Measurements from ENCODE around the gene DIPK1B. TPM values are rescaled to one million over a fixed set of nuclear protein-coding genes. Genes with fewer than 3 reads are reported as not detected.
"Not testable (repeated sequence)": the region's sequence is repeated elsewhere in the genome, so short reads cannot be mapped to it uniquely, and the experiment has no call there.

DIPK1B gene
- polyA plus RNA-seq, 3 donors, result 27.0 to 41.9 (median 38.8) TPM

DNA sequence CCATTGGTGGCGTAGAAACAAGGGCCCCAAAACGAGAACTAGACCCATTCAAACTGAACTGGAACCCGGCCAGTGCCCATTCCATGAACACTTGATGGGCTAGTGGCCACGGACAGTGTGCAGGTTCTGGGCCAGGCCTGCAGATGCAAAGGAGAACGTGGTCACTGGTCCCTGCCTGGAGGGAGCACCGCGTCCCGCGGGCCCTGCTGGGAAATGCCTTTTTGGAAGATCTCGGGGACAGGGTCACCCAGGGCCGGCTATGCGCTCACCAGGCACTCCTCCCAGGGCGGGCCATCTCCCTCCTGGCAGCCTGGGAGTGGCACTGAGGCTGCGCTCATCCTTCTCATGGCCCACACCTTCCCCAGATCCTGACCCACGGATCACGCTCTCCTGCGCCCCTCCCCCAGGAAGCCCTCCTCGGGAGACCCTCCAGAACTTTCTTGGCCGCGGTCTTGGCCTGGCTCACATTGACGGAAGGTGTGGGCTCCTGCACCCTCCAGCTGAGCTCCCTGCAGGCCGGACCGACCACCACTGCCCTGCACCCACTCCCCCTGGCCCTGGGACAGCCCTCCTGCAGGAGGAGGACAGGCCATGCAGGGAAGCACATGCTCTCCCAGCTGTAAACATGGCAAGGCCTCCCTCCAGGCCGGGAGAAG, 2.8 kb upstream of the DIPK1B start:
- no peak for DNase-seq (ENCODE audit: extremely low read depth in 1 of 11, low read depth in 9 of 11, low spot score in 4 of 11)

DNA sequence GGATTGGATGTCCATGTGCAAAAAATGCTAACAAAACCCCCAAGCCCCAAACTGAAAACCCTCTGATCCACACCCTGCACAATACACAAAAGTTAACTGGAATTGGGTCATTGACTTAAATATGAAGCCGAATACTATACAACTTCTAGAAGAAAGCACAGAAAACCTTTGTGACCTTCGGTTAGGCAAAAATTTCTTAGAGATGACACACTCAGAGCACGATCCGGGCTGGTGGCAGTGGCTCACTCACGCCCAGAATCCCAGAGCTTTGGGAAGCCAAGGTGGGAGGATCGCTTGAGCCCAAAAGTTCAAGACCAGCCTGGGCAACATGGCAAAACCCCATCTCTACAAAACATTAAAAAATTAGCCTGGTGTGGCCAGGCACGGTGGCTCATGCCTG, 1.8 kb upstream of the DIPK1B start:
- DNase-seq (ENCODE audit: extremely low read depth in 1 of 11, low read depth in 9 of 11, low spot score in 4 of 11), result no peak

DNA sequence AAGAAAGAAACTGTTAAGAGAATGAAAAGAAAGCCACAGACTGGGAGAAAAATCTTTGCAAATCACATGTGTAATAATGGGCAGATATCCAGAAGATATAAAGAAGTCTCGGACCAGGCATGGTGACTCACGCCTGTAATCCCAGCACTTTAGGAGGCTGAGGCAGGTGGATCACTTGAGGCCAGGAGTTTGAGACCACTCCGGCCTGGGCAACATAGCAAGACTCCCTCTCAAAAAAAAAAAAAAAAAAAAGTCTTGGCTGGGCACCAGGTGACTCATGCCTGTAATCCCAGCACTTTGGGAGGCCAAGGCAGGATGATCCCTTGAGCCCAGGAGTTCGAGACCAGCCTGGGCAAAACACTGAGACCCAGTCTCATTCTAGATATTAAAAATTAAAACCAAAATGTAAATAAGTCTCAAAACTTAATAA, 1.1 kb upstream of the DIPK1B start:
- DNase-seq (ENCODE audit: extremely low read depth in 1 of 11, low read depth in 9 of 11, low spot score in 4 of 11), result not testable (repeated sequence)

DNA sequence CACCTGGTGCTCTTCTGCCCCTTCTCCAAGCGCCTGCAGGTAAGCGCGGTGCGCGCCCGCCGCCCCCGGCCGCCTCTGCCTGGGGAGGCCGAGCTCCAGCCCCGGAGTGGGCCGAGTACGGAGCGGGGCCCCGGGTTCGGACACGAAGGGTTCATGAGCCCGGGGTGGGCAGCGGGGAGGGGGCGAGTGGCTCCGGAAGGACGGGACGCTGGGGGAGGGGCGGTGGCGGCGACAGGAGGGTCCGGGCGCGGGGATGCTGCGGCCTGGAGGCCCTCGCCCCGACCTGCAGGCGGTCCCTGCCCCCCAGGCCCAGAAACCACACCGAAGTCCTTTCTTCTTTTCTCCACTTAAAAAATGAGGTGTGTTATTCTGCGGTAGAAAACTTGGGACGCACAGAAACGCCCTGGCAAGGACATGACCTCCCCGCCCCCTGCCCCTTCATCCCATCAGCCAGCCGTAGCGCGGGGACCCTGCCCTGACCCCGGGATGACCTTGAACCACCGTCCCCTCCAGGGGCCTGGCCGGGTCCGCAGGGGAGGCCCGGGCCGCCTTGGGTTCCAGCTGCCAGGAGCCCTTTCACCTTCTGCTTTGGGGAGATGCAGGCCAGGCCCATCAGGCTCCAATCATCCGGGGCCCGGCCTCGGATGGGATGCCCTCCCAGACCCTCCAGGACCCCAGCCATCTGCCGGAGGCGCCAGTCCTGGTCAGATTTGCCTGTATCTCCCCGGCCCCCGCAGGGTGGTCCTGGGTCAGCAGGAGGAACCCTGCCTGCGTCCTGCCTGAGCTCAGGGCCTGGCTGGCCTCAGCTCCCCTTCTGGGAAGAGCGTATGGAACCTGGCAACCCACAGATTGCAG, 545 bp downstream of the DIPK1B start:
- DNase-seq (ENCODE audit: extremely low read depth in 1 of 11, low read depth in 9 of 11, low spot score in 4 of 11), result no peak

DNA sequence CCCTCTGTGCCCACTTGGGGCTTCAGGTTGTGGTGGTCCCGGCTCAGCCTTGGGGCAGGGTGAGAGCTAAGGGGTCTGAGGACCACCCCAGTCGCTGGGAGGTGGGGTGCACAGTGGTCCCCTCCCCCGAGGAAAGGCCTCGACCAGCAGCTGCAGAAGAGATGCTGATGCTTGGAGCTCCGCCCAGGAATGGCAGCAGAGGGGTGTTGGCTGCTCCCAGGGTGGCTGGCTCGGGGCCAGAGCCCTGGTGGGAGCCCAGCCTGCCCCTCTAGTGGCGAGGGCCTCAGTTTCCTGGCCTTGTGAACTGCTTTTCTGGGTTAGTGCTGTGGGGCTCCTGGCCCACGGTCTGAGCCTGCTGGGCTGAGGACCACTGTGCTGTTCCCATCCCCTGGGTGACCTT, 1.2 kb downstream of the DIPK1B start:
- DNase-seq (ENCODE audit: extremely low read depth in 1 of 11, low read depth in 9 of 11, low spot score in 4 of 11), result no peak

DNA sequence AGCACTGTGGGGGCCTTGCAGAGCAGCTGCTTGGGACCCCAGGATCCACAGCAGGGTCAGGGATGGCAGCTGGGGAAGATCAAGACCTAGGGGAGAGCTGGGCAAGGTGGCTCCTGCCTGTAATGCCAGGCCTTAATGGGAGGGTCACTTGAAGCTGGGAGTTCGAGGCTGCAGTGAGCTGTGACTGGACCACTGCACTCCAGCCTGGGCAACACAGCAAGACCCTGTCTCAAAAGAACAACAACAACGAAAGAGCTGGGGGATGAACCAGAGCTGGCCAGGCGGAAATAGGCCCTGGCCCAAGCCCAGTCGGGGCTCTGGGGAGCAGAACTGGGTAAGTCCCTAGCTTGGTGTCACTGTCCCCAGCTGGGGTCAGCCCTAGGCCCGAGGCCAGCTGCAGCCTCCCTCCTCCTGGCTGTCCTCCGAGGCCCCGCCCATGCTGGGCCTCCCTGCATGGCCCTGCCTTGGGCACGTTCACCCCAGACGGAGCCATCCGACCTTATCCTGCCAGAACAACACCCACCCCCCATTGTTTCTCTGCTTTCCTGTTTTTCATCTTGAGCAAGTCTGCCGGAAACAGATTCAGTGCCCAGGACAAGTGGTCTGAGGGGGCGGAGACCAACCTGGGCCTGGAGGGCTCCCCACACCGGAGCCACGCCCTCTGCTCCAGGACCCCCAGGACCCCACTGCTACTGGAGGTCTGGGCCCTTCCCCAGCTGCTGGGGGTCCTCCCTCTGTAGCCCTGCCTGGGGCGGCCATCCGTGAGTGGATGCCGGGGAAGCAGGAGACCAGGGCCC, 1.9 kb downstream of the DIPK1B start:
- no peak for DNase-seq (ENCODE audit: extremely low read depth in 1 of 11, low read depth in 9 of 11, low spot score in 4 of 11)

DNA sequence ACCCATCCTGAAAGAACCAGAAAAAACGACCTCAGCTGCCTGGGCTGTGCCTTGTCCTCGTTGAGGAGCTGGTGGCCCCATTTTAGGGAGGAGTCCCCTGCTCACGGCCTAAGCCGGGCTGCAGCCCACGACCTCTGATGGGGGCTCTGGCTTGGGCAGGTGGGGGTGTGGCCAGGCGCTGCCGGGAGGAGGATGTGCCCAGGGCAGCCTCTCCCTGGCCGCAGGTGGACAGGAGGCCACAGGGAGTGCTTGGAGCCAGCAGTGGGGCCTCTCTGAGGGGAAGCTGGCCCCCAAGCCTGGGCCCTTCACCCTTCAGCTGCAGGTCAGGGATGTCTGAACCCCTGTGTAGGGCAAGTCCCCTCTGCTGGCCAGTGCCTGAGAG, 2.5 kb downstream of the DIPK1B start:
- no peak for DNase-seq (ENCODE audit: extremely low read depth in 1 of 11, low read depth in 9 of 11, low spot score in 4 of 11)

DNA sequence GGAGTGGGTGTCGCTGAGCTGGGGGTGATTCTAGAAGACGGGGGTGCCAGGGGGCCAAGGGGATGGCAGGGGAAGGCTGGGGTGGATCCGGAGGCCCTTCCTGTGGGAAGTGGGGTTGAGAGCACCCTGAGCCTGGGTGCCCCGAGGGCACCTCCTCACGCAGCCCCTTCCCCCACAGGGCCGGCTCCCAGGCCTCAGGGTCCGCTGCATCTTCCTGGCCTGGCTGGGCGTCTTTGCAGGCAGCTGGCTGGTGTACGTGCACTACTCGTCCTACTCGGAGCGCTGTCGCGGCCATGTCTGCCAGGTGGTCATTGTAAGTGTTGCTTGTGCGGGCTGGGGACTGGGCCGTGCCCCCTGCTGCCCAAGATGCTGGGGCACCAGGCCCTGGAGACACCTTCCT, 5.0 kb downstream of the DIPK1B start:
- no peak for DNase-seq (ENCODE audit: extremely low read depth in 1 of 11, low read depth in 9 of 11, low spot score in 4 of 11)

DNA sequence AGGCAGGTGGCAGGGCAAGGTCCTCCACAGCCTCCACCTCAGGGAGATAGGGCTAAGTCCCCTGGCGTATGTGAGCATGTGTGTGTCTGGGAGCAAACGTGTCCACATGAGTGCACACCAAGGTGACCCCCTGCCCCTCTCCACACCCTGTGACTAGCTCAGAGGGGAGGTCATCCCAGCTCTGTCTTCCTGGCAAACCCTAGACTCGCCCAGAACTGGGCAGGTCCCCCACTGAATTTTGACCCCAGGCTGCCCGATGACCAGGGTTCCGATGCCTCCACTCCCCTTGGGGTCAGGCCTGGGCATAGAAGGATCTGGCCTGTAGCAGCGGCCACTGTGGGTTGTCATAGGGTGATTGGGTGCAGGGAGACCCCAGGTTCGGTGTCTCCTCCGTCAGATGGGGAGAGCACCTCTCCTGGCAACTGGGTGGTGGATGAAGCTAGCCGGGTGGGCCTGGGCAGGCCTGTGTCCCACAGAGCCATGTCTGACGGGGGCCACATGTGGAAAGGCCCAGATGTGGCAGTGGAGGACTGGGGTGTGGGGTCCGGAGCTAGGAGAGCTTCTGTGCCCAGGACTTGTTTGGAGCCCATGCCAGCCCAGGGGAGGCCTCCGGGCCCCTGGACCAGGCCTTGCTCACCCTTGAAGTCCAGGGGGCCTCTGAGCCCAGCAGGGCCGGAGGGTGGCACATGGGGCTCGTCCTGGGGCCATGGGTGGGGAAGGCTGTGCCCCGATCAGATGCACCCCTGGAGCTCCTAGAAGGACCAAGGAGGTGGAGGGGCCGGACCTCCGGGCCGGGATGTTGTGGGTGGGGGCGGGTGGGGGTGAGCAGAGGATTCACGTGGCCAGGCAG, 6.2 kb downstream of the DIPK1B start:
- DNase-seq (ENCODE audit: extremely low read depth in 1 of 11, low read depth in 9 of 11, low spot score in 4 of 11), result no peak

DNA sequence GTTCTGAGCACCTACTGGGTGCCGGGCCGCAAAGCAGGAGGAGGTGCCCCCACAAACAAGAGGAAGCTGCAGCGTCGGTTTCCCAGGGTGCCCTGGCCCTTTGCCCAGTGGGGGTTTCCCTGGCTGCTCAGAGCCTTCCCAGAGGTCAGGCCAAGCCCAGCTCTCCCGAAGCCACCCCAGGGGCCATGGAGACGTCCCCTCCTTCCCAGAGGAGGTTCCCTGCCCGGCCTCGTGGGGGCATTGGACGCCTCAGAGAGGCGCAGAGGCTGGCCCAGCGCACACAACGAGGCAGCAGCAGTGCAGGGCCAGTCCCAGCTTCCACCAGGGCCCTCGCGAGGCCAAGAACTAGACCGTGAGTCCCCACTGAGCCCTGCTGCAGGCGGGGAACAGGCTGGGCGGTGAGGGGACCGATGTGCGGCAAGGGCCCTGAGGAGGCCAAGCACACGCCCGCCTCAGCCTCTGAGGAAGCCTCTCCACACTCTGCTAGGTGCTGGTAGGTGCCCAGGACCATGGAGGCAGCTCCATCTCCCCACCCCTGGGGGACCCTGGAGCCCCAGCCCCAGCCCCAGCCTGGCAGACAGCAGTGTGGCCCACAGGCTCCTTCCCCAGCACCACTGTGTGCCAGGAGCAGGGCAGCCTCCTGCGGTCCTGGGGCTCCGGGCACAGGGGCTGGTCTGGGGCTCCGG, 7.0 kb downstream of the DIPK1B start:
- no peak for DNase-seq (ENCODE audit: extremely low read depth in 1 of 11, low read depth in 9 of 11, low spot score in 4 of 11)

DNA sequence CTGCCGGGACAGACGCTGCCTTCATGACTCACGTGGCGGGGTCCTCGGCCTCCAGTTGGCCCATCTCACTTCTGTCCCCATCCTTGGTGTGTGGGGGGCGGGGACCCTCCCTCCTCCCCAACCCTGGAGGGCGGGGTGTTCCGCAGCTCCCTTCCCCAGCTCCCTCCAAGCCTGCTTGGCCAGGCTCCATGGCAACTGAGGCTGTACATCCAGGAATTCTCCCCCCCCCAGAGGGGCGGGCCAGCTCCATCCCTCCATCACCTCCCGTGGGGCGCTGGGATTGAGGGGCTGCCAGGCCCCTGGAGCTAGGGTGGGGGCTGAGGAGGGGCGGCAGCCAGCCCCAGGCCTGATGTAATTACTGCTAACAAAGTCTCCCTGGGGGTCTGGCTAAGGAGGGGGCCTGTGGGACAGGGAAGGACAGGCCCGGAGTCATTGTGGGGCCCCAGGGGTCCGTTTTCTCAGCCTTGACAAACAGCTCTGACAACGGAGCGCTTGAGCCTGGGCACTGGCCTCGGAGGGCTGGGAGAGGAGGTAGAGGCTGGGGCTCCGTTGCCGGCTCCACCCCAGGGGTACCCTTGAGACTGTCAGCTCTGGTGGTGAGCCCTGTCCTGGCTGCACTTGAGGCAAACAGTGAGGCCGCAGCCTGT, 8.0 kb downstream of the DIPK1B start:
- DNase-seq (ENCODE audit: extremely low read depth in 1 of 11, low read depth in 9 of 11, low spot score in 4 of 11), result no peak

DNA sequence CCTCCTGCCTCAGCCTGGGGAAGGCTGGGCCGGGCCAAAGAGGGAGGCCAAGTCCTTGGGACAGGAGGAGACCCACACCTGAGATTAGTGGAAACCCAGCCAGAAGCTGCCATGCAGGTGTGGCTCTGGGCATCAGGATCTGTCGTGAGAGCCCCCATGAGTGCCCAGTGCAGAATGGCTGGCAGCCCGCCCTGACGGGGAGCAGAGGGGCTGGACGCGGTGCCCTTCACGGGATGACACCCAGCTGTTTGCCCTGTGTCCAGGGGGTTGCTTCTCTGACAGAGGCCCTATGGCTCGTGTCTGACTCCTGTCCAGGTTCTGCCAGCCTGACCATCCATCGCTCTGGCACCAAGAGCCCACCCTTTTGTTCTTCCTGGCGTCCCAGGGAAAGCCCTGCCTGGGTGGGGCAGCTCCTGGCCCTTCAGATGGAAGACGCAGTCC, 8.5 kb downstream of the DIPK1B start:
- no peak for DNase-seq (ENCODE audit: extremely low read depth in 1 of 11, low read depth in 9 of 11, low spot score in 4 of 11)

DNA sequence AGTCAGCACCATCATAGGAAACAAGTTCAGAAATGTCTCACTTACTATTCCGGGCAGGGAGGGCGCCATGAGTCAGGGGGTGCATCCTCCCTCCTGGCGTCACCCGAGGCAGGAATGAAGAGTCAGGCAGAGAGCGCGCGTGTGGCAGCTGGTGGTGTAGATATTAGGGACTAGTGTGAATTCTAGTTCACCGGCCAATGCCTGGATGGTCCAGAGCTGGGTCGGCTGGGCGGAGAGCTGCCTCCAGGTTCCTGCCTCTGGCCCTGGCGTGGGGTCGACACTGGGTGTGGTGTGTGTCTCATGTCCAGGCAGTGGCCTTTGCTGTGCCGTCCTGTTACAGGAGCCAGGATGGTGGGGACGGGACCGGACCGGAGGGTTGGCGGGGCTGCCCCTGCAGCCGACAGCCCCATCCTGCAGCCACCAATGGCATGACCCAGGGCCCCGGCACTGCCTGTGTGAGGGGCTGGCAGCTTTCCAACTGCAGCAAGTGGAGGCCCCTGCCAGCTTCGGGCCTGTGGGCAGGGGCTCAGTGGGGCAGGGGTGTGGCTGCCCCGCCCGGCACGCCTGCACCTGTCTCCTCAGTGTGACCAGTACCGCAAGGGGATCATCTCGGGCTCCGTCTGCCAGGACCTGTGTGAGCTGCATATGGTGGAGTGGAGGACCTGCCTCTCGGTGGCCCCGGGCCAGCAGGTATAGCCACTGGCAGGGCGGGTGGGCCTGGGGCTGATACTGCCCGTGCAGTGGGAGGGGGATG, 9.1 kb downstream of the DIPK1B start:
- DNase-seq (ENCODE audit: extremely low read depth in 1 of 11, low read depth in 9 of 11, low spot score in 4 of 11), result no peak

DNA sequence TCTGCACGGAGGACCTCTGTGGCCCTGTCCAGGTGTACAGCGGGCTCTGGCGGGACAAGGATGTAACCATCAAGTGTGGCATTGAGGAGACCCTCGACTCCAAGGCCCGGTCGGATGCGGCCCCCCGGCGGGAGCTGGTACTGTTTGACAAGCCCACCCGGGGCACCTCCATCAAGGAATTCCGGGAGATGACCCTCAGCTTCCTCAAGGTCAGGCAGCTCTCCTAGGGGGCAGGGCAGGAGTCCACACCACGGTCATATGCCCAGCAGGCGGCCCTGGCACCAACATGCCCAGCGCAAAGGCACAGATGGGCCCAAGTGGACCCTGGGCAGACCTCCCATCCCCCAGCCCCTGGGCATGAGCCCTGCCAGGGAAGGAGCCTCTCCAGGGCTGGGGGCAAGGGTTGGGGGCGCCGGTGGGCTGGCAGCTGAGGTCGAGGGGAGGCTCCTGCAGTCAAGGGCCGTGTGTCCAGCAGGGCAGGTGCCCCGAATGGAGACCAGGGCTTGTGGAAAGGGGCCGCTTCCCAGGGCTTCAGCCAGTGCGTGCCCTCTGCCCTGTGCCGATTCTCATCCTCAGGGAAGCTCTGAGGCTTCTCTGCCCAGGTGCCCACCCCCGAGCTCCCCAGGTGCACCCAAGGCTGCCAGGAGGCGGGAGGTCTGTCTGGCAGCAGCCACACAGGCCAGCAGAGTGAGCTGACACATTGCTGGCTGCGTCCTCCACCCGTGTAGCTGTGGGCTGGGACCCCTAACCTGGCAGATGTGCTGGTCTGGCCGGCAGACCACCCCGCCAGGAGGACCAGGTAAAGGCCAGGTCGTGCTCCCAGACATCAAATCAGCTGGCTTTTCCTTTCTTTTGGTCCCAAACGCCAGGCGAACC, 10.0 kb downstream of the DIPK1B start:
- DNase-seq (ENCODE audit: extremely low read depth in 1 of 11, low read depth in 9 of 11, low spot score in 4 of 11), result no peak

DNA sequence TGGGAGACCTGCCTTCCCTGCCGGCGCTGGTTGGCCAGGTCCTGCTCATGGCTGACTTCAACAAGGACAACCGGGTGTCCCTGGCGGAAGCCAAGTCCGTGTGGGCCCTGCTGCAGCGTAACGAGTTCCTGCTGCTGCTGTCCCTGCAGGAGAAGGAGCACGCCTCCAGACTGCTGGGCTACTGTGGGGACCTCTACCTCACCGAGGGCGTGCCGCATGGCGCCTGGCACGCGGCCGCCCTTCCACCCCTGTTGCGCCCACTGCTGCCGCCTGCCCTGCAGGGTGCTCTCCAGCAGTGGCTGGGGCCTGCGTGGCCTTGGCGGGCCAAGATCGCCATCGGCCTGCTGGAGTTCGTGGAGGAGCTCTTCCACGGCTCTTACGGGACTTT, 10.6 kb downstream of the DIPK1B start:
- no peak for DNase-seq (ENCODE audit: extremely low read depth in 1 of 11, low read depth in 9 of 11, low spot score in 4 of 11)

DNA sequence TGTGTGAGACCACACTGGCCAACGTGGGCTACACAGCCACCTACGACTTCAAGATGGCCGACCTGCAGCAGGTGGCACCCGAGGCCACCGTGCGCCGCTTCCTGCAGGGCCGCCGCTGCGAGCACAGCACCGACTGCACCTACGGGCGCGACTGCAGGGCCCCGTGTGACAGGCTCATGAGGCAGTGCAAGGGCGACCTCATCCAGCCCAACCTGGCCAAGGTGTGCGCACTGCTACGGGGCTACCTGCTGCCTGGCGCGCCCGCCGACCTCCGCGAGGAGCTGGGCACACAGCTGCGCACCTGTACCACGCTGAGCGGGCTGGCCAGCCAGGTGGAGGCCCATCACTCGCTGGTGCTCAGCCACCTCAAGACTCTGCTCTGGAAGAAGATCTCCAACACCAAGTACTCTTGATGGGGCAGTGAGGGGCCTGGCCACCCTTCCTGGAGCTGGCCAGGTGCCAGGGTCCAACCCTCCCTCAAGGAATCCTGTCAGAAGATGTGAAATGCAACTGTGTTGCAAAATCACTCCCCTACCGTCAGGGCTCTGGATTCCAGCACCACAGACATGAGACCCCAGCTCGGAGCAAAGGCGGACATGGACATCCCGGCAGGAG, 11.1 kb downstream of the DIPK1B start:
- no peak for DNase-seq (ENCODE audit: extremely low read depth in 1 of 11, low read depth in 9 of 11, low spot score in 4 of 11)
